ENCODE data around the gene PML. TPM values are rescaled to one million over a fixed set of nuclear protein-coding genes. Genes with fewer than 3 reads are reported as not detected.
A peak's percentile ranks its signal among the peaks of the same experiment; 100 is the strongest.

PML gene
- total and polyA plus RNA-seq, 10 donors: 17.5 to 127 (median 83.1) TPM

DNA sequence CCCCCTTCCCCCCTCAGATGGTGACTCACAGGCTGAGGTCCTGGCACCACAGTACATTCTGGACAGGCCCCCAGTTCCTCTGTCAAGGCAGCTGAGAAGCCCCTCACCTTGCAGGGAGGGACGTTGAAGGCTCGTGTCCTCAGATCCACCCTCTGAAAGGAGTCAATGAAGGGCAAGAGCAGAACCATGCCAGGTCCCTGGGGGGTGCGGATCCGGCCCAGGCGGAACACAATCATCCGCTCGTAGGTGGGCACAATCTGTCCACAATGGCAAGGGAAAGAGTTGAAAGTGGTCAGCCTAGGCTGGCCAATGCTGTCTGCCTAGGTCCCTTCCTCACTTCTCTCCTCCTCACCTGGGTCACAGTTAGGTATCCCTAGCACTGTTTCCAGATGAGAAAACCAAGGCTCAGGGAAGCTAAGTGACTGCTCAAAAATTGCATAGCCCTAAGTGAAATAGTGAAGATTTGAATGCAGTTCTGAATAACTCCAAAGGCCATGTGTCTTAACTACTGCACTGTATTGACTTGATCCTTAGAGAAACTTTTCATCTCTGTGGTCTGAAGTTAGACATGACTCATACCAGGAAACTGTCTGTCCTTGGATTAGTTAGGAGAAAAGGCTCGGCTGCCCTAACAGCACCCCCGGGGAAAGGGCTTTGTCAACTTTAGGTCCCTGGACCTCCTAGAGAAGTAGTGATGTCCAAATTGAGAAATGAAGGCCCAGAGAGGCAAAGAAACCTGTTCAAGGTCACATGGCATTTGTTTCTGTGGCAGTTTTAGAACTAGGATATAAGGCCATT lies 5.3 kb upstream of the PML start:
- Histone ChIP-seq H3K27me3 (replicated peaks in 1 of 7) (no peaks in the 10 kb centered on the region), H3K36me3 (peaks cover 0 to 17% (median 0%) of the 10 kb centered on the region in 6 donors), H3K4me3 (no peak overlapping the region), H3K27ac (peak overlapping the region; percentile 19 to 97 (median 86)), H3K4me1 (peaks cover 50 to 100% (median 87%) of the 10 kb centered on the region in 6 donors), H3K9me3 (no peaks in the 10 kb centered on the region)
- intact Hi-C loops (cut with DNase I; ENCODE audit: low total_unique reads): no loop called here
- WGBS, 5 donors: 74 to 90% (median 87%) methylated on average over 8 to 9 of the region's 9 CpGs
- no peak for DNase-seq
- TF ChIP-seq POLR2AphosphoS5 (IDR thresholded peaks at IDR 0.05): no peak
- TF ChIP-seq POLR2A (IDR thresholded peaks at IDR 0.05): no peak
- TF ChIP-seq, protein P1, sequence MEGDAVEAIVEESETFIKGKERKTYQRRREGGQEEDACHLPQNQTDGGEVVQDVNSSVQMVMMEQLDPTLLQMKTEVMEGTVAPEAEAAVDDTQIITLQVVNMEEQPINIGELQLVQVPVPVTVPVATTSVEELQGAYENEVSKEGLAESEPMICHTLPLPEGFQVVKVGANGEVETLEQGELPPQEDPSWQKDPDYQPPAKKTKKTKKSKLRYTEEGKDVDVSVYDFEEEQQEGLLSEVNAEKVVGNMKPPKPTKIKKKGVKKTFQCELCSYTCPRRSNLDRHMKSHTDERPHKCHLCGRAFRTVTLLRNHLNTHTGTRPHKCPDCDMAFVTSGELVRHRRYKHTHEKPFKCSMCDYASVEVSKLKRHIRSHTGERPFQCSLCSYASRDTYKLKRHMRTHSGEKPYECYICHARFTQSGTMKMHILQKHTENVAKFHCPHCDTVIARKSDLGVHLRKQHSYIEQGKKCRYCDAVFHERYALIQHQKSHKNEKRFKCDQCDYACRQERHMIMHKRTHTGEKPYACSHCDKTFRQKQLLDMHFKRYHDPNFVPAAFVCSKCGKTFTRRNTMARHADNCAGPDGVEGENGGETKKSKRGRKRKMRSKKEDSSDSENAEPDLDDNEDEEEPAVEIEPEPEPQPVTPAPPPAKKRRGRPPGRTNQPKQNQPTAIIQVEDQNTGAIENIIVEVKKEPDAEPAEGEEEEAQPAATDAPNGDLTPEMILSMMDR (IDR thresholded peaks at IDR 0.05 in 8 of 11, conservative IDR thresholded peaks at IDR 0.05 in 3 of 11): no peak

DNA sequence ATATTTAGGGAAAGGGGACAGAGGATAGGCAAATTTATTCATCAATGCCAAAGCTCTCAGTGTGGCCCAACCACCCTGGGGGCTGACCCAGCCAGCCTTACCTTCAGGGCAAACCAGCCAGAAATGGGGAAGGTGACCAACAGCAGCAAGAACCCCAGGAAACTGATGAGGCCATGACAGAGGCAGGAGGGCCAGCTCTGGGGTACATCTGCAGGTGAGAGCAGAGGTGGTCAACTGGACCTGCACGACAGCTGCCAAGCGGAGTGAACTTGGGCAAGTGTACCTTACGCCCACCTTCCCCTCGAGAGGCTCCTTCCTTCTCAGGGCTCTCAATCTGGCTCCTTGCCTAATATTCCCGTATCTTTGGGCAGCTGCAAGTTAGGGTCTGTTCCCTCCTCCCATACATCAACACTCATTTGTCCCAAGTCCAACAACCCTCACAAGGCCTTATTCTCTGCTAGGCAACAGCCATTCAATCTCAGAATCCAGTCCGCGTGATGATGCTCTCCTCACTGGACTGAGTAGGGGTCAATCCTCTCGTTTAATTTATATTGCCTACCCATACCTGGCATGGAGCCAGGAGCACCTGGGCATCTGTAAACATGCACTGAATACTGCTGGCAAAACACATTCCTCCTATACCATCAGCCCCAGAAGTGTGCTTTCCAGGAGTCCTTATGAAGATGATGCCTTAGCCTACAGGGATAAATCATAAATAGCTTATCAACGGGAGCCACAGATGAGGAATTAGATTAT lies 4.1 kb upstream of the PML start:
- no peaks in the 10 kb centered on the region for H3K27me3 ChIP-seq (replicated peaks in 1 of 7)
- no peak overlapping the region for H3K4me3 ChIP-seq
- WGBS, 5 donors: 65 to 87% (median 77%) methylated on average over 9 of the region's 9 CpGs
- peaks cover 42 to 93% (median 77%) of the 10 kb centered on the region in 6 donors for H3K4me1 ChIP-seq
- H3K36me3 ChIP-seq: peaks cover 0 to 17% (median 0%) of the 10 kb centered on the region in 6 donors
- H3K27ac ChIP-seq: peak overlapping the region; percentile 61 to 97 (median 87)
- no peak for DNase-seq
- no peak for TF ChIP-seq POLR2AphosphoS5 (IDR thresholded peaks at IDR 0.05)
- TF ChIP-seq, protein P1 (IDR thresholded peaks at IDR 0.05 in 8 of 11, conservative IDR thresholded peaks at IDR 0.05 in 3 of 11): no peak
- TF ChIP-seq POLR2A (IDR thresholded peaks at IDR 0.05): no peak
- H3K9me3 ChIP-seq: no peaks in the 10 kb centered on the region
- intact Hi-C loops (cut with DNase I; ENCODE audit: low total_unique reads): no loop called here

DNA sequence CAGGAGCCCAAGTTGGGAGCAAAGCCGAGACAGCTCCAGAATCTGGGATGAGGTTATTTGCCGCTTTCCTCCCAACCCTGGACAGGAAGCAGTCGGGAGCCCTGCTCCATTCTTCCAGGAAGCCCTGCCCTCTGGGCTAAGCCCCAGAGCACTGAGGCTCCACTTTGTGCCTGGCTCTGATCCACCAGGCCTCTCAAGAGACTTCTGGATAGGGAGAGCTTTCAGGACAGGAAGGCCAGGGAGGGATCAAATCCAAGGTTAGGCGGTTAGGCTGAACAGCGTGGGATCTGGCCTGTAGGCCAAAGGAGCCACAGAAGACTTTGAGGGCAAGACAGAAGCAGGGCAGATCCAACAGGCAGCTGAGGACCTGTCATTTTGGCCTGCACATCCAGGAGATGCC lies 3.3 kb upstream of the PML start:
- TF ChIP-seq POLR2AphosphoS5 (IDR thresholded peaks at IDR 0.05): peak in 2 of 3 donors; percentile 59 to 68
- TF ChIP-seq POLR2A (IDR thresholded peaks at IDR 0.05): no peak
- Histone ChIP-seq H3K9me3 (no peaks in the 10 kb centered on the region), H3K27ac (peak overlapping the region; percentile 61 to 97 (median 87)), H3K4me3 (peak overlapping the region in 7 of 8 donors; percentile 70 to 92 (median 84)), H3K36me3 (peaks cover 0 to 17% (median 0%) of the 10 kb centered on the region in 6 donors), H3K27me3 (replicated peaks in 1 of 7) (no peaks in the 10 kb centered on the region), H3K4me1 (peaks cover 50 to 93% (median 82%) of the 10 kb centered on the region in 6 donors)
- 54 to 80% (median 67%) methylated on average over 5 of the region's 5 CpGs for WGBS, 5 donors
- intact Hi-C loops (cut with DNase I; ENCODE audit: low total_unique reads): no loop called here
- peak; percentile 86 for DNase-seq

DNA sequence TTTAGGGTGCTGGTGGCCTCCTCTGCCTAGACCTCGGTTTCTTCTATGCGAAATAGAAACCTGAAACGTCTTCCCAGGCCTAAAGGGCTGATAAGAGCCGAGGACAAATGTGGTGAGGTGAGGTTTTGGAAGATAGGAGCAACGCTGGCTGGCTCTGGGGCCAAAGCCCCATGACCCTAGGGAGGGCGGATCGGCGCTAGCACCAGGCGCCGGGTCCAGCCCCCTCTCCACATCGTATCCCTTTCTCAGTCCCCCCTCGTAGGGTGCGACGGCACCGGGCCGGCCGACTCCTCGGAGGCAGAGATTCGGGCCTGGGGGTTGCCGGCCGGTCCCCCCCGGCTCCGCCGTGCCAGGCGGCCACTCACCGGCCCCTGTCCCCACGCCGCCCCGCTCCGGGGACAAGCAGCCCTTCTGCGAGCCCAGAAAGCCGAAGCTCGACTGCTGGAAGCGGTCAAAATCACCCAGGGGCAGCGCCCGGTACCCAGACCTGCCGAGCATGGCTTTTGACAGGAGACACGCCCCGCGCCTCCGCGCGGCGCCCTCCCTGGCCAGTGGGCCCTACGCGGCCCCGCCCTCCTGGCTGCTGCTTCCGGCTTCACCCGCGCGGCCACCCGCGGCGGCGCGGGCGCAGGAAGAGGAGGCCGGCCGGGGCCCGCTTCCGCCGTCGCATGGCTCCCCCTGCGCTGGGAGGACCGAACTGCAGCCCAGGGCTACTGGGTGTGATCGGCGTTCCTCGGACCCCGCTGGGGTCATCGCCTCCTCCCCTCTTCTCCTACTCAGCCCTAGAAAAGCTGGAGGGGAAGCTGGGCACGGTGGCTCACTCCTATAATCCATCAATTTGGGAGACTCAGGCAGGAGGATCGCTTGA lies 2.6 kb upstream of the PML start, which contains the start of gene STOML1:
Gene STOML1, minus strand, starts transcription at position 570 of the 868 bp plus-strand sequence. Its CDS starts 72 bp downstream, at position 498.
- H3K36me3 ChIP-seq: peaks cover 0 to 13% (median 0%) of the 10 kb centered on the region in 6 donors
- peak within 1 kb of the TSS; percentile 61 to 98 (median 87) for H3K27ac ChIP-seq
- intact Hi-C loops (cut with DNase I; ENCODE audit: low total_unique reads): no loop called here
- peak; percentile 99 for DNase-seq
- no peaks in the 10 kb centered on the region for H3K9me3 ChIP-seq
- TF ChIP-seq, protein P1 (IDR thresholded peaks at IDR 0.05 in 8 of 11, conservative IDR thresholded peaks at IDR 0.05 in 3 of 11): peak; percentile 80 to 99 (median 96)
- TF ChIP-seq POLR2A (IDR thresholded peaks at IDR 0.05) (no peak), POLR2AphosphoS5 (IDR thresholded peaks at IDR 0.05) (peak; percentile 76 to 89 (median 85))
- 0 to 2% (median 1%) methylated on average over 23 to 72 of the region's 72 CpGs for WGBS, 5 donors
- H3K4me1 ChIP-seq: peaks cover 57 to 93% (median 85%) of the 10 kb centered on the region in 6 donors
- no peaks in the 10 kb centered on the region for H3K27me3 ChIP-seq (replicated peaks in 1 of 7)
- H3K4me3 ChIP-seq: peak within 1 kb of the TSS; percentile 70 to 92 (median 84)
